Globus pallidus (tissue), 1 donor: Measurements from ENCODE around the gene MYL7.
"Not testable (repeated sequence)": the region's sequence is repeated elsewhere in the genome, so short reads cannot be mapped to it uniquely, and the experiment has no call there.

Experiments
- DNase-seq: peaks from one replicate; pipeline ENCODE4 v3.0.0-alpha.2; 2015; ENCODE audit warnings: low spot score

The MYL7 gene

DNA sequence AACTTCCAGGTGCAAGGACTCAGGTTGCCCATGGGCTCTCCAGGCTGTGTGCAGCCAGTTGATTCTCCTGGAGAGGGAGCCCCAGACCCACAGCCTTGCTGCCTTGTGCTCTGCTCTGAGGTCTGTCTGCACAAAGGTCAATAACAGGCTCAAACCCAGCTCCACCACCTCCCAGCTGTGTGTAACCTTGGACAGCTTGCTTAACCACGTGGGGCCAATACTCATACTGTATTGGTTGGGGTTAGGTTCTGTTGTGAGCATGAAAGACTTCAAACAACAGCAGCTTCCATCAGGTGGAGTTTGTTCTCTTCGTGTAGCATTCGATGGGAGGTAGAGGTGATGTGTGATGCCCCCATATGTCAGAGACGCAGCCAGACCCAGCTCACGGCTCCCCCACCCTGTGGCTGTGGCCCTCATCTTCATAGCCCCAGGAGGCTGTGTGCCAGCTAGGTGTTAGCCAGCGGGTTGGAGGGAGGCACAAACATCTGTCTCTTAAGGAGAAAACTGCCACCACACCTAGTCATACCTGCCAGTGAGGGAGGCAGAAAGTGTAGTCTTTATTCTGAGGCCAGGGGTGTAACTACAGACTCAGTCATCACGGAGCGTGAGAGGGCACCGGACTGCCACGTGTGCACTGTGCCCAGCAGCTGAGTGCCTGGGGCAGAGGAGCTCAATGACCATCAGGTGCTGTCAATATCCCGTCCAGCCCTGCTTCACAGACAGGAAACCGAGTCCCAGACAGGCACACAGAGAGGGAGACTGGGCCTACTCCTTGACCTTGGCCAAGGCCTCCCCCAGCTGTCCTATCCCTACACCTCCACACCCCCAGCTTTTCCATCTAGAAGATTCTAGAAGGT is 9.7 kb downstream of the MYL7 start:
- DNase-seq: no peak

GRCh38 chr7:44128721-44129582 is 12.2 kb downstream of the MYL7 start:
- DNase-seq: no peak

DNA sequence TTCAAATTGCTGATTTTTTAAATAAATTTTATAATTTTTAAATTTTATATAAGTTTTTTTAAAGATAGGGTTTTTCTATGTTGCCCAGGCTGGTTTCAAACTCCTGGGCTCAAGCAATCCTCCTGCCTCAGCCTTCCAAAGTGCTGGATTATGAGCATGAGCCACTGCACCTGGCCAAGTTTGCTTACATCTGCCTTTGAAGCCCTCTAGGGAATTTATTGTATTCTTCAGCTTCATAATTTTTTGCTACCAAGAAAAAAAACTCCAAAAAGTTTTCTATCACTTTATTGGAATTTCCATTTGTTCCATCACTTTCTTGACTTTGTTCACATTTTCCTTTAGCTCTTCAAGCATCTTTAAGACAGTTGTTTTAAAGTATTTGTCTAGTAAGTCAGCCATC is 14.0 kb downstream of the MYL7 start:
- no peak for DNase-seq

- DNase-seq: not testable (repeated sequence)
These were observed 14.6 kb downstream of the MYL7 start for GRCh38 chr7:44126574-44126973.

DNA sequence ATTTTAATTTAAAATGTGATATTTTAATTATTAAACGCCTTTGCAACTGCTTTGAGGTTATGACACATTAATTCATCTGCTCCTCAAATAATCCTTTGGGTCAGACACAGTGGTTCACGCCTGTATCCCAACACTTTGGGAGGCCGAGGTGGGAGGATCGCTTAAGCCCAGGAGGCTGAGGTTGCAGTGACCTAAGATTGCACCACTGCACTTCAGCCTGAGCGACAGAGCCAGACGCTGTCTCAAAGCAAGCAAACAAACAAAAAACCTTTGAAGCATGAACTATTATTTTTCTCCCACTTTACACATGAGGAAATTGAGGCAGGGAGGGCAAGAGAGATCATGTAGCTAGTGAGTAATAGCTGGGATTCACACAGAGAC is 16.3 kb downstream of the MYL7 start:
- DNase-seq: no peak

DNA sequence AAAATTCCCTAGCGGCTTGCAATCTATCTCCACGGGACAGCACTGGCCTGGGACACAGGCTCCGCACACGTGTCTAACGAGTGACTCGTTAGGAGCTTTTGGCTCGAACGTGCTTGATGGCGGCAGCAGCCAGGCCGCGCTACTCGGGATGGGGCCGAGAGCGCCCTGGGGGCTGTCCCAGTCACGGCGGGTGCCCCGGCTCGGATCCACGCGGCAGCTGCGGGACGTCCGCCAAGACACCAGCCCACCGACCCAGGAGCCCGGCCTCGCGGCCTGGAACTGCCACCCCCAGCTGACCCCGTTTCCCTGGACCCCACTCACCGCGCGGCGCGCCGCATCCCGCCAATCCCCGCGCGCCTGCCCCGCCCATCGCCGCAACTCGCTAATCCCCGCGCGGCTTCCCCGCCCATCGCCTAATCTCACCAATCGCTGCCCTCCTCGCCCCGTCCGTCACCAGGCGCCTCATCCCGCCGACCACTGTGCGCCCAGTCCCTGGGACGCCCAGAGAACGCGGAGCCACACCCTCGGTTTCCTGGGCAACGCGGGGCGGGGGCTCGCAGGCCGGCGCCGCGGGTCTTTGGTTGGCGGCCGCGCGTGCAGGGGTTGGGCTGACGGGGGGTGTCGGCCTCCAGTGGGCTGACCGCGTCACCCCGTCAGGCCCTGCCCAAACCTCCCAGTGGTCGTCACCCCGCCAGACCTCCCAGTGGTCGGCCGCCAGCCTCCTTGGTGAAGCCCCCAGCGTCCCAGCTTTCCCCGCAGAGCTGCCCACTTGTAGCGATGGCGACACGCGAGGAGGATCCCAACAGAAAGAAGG is 17.7 kb downstream of the MYL7 start, which contains the start of gene POLD2:
Gene POLD2 (minus strand): TSS at position 359 of the 814 bp plus-strand sequence. CDS start 1,495 bp downstream, outside the sequence.
- DNase-seq: peak; percentile 96

DNA sequence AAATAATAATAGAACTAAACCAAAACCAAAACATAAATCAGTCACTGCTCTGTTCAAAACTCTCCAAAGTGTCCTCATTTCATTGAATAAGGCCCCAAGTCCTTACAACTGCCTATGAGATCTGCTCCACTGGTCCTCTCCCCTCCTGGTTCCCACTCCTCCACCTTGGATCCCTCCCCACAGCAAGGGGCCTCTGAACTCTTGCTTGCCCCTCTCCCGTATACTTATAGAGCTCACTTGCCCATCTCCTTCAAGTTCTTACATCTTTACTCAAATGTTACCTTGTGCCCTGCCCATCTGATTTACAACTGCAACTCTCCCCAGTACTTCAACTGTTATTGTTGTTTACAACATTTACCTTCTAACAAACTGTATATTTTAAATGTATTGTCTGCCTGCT is 18.6 kb downstream of the MYL7 start:
- no peak for DNase-seq

DNA sequence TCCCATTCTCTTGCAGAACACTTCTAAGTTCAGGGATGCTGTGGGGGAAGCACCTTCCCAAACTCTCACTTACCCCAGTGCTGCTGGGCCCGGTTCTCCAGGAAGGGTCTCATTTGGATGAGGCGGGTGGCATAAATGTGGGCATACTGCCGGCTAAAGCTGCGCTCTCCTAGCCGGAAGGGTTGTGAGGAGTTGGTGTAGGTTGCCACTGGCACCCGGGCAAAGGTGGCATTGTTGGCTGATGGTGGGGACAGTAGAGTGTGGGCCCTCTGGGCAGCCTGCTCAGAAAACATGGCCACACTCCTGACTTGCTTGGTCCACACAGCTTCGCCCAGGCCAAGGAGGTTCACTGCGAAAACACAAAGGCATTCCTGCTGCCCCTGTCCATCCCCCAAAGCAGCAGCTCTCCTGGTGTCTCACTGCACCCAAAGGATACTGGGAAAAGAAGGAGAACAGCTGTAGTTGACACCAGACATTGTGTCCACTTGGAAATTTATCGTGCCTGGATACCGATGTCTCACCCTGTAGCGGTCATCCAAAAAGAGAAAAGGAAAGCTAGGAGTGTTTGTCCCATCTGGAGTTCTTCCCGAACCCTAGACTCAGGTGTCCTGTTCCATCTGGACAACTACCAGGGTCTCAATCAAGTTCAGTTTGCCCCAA is 19.2 kb downstream of the MYL7 start:
- no peak for DNase-seq

GRCh38 chr7:44120395-44120794 is 20.7 kb downstream of the MYL7 start:
- DNase-seq: no peak

- no peak for DNase-seq
These were observed 21.2 kb downstream of the MYL7 start for GRCh38 chr7:44119829-44120380.

- DNase-seq: no peak
These were observed 23.2 kb downstream of the MYL7 start for GRCh38 chr7:44117801-44118429.

- DNase-seq: no peak
These were observed 24.1 kb downstream of the MYL7 start for GRCh38 chr7:44116789-44117666.

GRCh38 chr7:44116087-44116788 is 24.9 kb downstream of the MYL7 start:
- no peak for DNase-seq

- peak; percentile 93 for DNase-seq
These were observed 26.4 kb downstream of the MYL7 start for GRCh38 chr7:44114586-44115310.

- DNase-seq: no peak
These were observed 27.3 kb downstream of the MYL7 start for GRCh38 chr7:44113764-44114354.

GRCh38 chr7:44112997-44113763 is 28.0 kb downstream of the MYL7 start:
- no peak for DNase-seq
